ENCODE measurements around the gene STEAP2. TPM values are rescaled to one million over a fixed set of nuclear protein-coding genes. Genes with fewer than 3 reads are reported as not detected.

STEAP2 gene
- 2.9 to 5.5 TPM (median 5.4 TPM) in 5 replicates for total RNA-seq (2022; extraction: Qiagen RNA extraction; ENCODE audit: low read depth)

DNA sequence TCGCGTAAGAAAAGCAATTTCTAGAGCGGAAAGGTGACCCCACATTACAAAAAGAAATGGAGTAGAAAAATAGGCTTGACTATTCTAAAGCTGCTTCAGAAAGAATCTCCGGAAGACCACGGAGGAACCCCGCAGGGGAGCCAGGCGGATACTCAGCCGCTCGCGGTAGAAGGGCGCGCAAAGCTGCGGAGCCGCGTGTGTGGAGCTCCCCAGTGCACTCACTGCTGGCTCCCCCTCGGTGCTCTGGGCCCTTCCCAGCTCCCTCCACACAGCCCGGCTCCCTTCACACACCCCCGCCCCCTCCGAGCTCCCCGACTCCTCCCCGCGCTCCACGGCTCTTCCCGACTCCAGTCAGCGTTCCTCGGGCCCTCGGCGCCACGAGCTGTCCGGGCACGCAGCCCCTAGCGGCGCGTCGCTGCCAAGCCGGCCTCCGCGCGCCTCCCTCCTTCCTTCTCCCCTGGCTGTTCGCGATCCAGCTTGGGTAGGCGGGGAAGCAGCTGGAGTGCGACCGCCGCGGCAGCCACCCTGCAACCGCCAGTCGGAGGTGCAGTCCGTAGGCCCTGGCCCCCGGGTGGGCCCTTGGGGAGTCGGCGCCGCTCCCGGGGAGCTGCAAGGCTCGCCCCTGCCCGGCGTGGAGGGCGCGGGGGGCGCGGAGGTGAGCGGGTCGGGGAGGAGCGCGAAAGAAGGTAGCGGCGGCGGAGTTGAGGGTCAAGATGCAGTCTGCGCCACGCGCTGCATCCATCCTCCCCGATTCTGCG lies at the start of gene STEAP2:
Gene STEAP2 (plus strand): TSS at position 350 of the 758 bp plus-strand sequence. CDS start 13,343 bp downstream, outside the sequence.

DNA sequence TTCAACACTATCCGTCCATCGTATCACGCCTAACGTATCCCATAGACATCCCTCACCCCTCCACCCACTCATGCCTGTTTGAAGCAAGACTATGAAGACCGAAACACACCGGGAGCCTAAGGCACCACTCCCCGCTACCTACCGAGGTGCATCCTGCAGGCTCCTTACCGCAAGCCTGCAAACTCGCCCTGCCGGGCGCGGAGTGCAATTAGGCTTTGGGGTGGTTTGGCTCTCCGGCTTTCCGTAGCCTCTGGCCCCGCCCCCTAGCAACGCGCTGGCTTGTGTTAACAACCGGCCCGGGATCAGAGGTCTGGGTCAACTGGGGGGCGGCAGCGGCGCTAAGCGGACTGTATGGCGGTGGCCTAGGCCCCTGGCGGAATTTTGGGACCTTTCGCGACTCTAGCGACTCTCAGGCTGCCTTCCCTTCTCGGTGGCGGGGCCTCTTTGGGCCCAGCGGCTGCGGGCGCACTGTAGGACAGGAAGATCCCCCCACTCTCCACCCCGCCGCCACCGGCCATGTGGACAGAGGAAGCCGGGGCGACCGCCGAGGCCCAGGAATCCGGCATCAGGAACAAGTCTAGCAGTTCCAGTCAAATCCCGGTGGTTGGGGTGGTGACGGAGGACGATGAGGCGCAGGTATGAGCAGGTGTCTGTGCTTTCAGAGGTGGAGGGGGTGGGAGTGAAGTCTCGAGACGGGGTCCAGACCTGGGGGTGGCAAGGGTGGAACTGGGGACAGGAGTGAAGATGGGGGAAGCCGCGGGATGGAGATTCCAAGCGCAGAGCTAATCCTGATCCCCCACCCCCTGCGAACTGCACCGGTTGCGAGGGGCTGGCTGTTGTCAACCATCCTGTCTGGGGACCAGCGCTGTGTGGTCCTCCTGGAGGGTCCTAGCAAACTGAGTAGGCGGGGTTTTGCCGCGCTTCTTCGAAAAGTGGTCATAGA lies 33.6 kb downstream of the STEAP2 start, which contains the start of gene CFAP69:
Gene CFAP69 (plus strand): TSS at position 266 of the 943 bp plus-strand sequence. CDS start 251 bp downstream, at position 517.

Other genes with a start within 250 kb of the STEAP2 start
- 13.3 to 15.8 TPM (median 15.7 TPM) in 5 replicates for gene STEAP1, start 57.3 kb upstream of the STEAP2 start, total RNA-seq (2022; extraction: Qiagen RNA extraction; ENCODE audit: low read depth)
- 1.6 to 3.2 TPM (median 1.9 TPM) in 5 replicates for gene CFAP69, start 33.4 kb downstream of the STEAP2 start, total RNA-seq (2022; extraction: Qiagen RNA extraction; ENCODE audit: low read depth)
- gene FAM237B, start 109.6 kb downstream of the STEAP2 start, total RNA-seq (2022; extraction: Qiagen RNA extraction; ENCODE audit: low read depth) = not detected in 5 replicates
- gene GTPBP10, start 135.0 kb downstream of the STEAP2 start, total RNA-seq (2022; extraction: Qiagen RNA extraction; ENCODE audit: low read depth) = 20.9 to 26.1 TPM (median 23.2 TPM) in 5 replicates
- gene CLDN12, start 191.7 kb downstream of the STEAP2 start, total RNA-seq (2022; extraction: Qiagen RNA extraction; ENCODE audit: low read depth) = 22.7 to 29.8 TPM (median 26.9 TPM) in 5 replicates